Right lobe of liver (tissue), 4 donors: ENCODE results near the gene ZNF628.

Experiments used
- POLR2A ChIP-seq: fragments of 450-650 bp; IDR thresholded peaks from one replicate; pipeline ENCODE4 v1.6.1; 2017; ENCODE audit warnings: antibody characterized with exemption, mild to moderate bottlenecking
- TF ChIP-seq, protein P1 (sequence below), 4 donors: fragments of 200-600 bp in 3 of 4; fragments of 450-650 bp in 1 of 4; IDR thresholded peaks; one replicate each; pipeline versions ENCODE4 v1.5.1 to v1.8.0; 2016 to 2022; ENCODE audit warnings: antibody characterized with exemption in 4 of 4, mild to moderate bottlenecking in 2 of 4
- donor health status: DM: no; HTN: no; CAD: no.
- donor health status: DM: no; HTN: no; CAD: no.
- donor health status: DM: no; HTN: yes; CAD: no.

DNA sequence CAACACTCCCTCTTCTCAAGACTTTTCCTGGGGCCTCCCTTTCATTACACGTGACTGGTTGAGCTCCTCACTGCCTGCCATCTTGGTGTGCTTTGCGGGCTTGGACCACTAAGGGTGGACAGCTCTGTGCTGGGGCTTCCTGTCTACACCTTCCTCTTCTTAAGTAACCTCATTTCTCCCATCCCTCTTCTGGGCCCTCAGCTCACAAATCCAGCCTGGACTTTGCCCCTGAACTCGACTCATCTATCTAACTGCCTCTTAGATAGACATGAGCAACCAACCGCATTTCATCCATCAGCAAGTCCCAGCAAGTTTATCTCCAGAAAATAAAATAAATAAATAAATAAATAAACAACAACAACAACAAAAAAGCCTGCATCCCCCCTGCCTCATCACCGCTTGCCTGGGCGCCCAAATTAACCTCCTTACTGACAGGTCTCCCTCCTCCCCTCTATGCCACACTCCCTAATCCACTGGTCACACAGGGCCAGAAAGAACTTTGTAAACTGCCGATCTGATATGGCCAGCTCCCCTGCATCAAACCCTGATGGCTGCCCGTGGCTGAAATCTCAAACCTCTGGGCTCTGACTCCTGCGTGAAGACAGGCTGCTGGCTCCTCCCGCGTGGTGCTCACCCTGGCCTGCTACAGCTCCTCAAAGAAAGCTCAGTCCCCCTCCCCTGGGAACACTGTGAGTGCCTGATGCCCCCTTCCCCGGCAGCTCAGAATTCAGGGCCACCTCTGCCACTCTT, 22.7 kb upstream of the ZNF628 start:
- TF ChIP-seq, protein P1, sequence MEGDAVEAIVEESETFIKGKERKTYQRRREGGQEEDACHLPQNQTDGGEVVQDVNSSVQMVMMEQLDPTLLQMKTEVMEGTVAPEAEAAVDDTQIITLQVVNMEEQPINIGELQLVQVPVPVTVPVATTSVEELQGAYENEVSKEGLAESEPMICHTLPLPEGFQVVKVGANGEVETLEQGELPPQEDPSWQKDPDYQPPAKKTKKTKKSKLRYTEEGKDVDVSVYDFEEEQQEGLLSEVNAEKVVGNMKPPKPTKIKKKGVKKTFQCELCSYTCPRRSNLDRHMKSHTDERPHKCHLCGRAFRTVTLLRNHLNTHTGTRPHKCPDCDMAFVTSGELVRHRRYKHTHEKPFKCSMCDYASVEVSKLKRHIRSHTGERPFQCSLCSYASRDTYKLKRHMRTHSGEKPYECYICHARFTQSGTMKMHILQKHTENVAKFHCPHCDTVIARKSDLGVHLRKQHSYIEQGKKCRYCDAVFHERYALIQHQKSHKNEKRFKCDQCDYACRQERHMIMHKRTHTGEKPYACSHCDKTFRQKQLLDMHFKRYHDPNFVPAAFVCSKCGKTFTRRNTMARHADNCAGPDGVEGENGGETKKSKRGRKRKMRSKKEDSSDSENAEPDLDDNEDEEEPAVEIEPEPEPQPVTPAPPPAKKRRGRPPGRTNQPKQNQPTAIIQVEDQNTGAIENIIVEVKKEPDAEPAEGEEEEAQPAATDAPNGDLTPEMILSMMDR (IDR thresholded peaks at IDR 0.05): no peak
- TF ChIP-seq POLR2A: no peak
